ENCODE data around the gene OR5H1. TPM values are rescaled to one million over a fixed set of nuclear protein-coding genes. Genes with fewer than 3 reads are reported as not detected.

The OR5H1 gene
- total RNA-seq, 1 experiment from 2014 or later: not detected

DNA sequence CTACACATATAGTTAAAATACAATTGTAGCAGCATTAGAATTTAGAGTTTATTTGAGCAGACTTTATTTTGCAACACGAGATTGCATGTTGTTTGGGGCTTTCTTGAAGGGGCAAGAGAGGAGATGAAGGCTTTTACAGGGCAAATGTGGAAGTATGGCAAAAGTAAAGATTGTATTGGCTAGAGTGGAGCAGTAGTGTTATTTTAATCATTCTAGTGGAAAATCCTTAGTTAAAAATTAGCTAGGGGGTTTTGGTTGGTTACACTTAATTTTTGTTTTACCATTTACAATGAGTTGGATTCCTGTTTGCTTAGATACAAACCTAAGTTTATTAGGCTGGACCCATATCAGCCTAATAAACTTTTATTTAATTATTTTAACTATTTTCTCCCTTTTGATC lies 40.5 kb downstream of the OR5H1 start:
- BruUV-seq (replicated peaks): no TSS peak
- no peaks in the 10 kb centered on the region for H3K9me3 Mint-ChIP-seq (ENCODE audit: unreplicated experiment)
- no peak overlapping the region for H3K27ac Mint-ChIP-seq (ENCODE audit: low read depth, unreplicated experiment)
- TF ChIP-seq, protein P1, sequence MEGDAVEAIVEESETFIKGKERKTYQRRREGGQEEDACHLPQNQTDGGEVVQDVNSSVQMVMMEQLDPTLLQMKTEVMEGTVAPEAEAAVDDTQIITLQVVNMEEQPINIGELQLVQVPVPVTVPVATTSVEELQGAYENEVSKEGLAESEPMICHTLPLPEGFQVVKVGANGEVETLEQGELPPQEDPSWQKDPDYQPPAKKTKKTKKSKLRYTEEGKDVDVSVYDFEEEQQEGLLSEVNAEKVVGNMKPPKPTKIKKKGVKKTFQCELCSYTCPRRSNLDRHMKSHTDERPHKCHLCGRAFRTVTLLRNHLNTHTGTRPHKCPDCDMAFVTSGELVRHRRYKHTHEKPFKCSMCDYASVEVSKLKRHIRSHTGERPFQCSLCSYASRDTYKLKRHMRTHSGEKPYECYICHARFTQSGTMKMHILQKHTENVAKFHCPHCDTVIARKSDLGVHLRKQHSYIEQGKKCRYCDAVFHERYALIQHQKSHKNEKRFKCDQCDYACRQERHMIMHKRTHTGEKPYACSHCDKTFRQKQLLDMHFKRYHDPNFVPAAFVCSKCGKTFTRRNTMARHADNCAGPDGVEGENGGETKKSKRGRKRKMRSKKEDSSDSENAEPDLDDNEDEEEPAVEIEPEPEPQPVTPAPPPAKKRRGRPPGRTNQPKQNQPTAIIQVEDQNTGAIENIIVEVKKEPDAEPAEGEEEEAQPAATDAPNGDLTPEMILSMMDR (IDR thresholded peaks at IDR 0.05; ENCODE audit: unreplicated experiment): no peak
- POLR2A ChIA-PET: no interaction called here
- CTCF ChIA-PET: no interaction called here
- no peaks in the 10 kb centered on the region for H3K4me1 Mint-ChIP-seq (ENCODE audit: insufficient read depth, unreplicated experiment)
- H3K4me3 Mint-ChIP-seq (ENCODE audit: unreplicated experiment): no peak overlapping the region
- H3K36me3 Mint-ChIP-seq (ENCODE audit: insufficient read depth, unreplicated experiment): peaks cover 6% of the 10 kb centered on the region
- peaks cover 50% of the 10 kb centered on the region for H3K27me3 Mint-ChIP-seq (ENCODE audit: insufficient read depth, unreplicated experiment)
- intact Hi-C loops (cut with micrococcal nuclease): no loop called here
- no peak for DNase-seq (ENCODE audit: unreplicated experiment)

DNA sequence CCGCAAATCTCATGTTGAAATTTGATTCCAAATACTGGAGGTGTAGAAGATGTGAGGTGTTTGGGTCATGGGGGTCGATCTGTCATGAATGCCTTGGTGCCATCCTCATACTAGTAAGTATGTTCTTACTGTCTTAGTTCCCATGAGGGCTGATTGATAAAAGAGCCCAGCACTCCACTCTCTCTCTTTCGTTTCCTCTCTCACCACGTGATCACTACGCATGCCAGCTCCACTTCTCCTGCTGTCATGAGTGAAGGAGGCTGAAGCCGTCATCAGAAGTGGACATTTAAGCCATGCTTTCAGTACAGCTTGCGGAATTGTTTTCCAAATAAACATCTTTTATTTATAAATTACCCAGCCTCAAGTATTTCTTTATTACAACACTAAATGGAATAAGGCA lies 42.1 kb downstream of the OR5H1 start:
- DNase-seq (ENCODE audit: unreplicated experiment): no peak
- ChIA-PET CTCF (no interaction called here), POLR2A (no interaction called here)
- H3K36me3 Mint-ChIP-seq (ENCODE audit: insufficient read depth, unreplicated experiment): peaks cover 6% of the 10 kb centered on the region
- intact Hi-C loops (cut with micrococcal nuclease): no loop called here
- no peaks in the 10 kb centered on the region for H3K4me1 Mint-ChIP-seq (ENCODE audit: insufficient read depth, unreplicated experiment)
- no peak overlapping the region for H3K4me3 Mint-ChIP-seq (ENCODE audit: unreplicated experiment)
- BruUV-seq (replicated peaks): no TSS peak
- no peaks in the 10 kb centered on the region for H3K9me3 Mint-ChIP-seq (ENCODE audit: unreplicated experiment)
- no peak overlapping the region for H3K27ac Mint-ChIP-seq (ENCODE audit: low read depth, unreplicated experiment)
- H3K27me3 Mint-ChIP-seq (ENCODE audit: insufficient read depth, unreplicated experiment): peaks cover 40% of the 10 kb centered on the region
- TF ChIP-seq, protein P1 (IDR thresholded peaks at IDR 0.05; ENCODE audit: unreplicated experiment): no peak

DNA sequence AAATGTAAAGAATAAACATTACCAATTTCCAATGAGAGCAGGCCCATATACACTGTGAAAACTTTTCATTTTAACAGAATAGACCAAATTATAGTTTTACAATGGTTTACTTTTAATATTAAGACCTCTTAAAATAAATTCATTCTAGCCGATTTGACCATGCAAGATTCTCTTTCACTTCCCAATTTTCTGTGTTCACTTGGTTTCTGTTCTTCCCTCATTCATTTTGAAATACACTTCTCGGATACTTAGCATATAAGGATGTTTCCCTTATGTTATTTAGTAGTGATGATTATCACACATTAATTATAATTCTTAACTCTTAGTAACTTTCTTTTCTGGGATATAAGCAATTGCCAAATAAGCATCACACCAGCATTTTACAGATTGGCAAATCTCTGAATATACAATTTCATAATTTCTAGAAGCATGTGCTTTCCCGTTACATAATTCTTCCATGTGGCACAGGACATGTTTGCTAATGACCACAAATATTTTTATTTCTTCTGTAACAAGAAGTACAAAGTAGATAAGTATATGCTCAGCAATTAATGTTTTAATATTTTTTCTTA lies 49.9 kb downstream of the OR5H1 start:
- H3K36me3 Mint-ChIP-seq (ENCODE audit: insufficient read depth, unreplicated experiment): no peaks in the 10 kb centered on the region
- no peaks in the 10 kb centered on the region for H3K4me1 Mint-ChIP-seq (ENCODE audit: insufficient read depth, unreplicated experiment)
- no peak overlapping the region for H3K4me3 Mint-ChIP-seq (ENCODE audit: unreplicated experiment)
- no peaks in the 10 kb centered on the region for H3K9me3 Mint-ChIP-seq (ENCODE audit: unreplicated experiment)
- DNase-seq (ENCODE audit: unreplicated experiment): no peak
- POLR2A ChIA-PET: no interaction called here
- H3K27ac Mint-ChIP-seq (ENCODE audit: low read depth, unreplicated experiment): no peak overlapping the region
- BruUV-seq (replicated peaks): no TSS peak
- TF ChIP-seq, protein P1 (IDR thresholded peaks at IDR 0.05; ENCODE audit: unreplicated experiment): no peak
- intact Hi-C loops (cut with micrococcal nuclease): no loop called here
- CTCF ChIA-PET: no interaction called here
- H3K27me3 Mint-ChIP-seq (ENCODE audit: insufficient read depth, unreplicated experiment): peaks cover 5% of the 10 kb centered on the region

DNA sequence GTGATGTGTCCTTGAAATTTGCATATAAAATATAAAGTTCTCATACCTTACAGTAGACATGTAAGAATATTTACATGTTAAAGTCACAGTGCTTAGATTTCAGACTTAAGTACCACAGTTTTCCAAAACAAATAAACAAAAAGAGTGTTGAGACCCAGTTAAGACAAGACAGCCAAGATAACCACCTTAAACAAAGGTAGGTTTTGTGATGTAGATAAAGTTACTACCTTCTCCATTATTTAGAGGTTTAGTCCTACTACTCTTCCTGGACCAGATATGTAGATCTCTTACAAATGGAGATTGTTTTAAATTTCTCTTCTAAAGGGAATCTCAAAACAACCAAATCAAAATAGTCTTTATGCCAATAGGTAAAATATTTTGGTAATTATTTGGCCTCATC lies 51.7 kb downstream of the OR5H1 start:
- Mint-ChIP-seq H3K9me3 (ENCODE audit: unreplicated experiment) (no peaks in the 10 kb centered on the region), H3K27me3 (ENCODE audit: insufficient read depth, unreplicated experiment) (no peaks in the 10 kb centered on the region), H3K36me3 (ENCODE audit: insufficient read depth, unreplicated experiment) (no peaks in the 10 kb centered on the region), H3K27ac (ENCODE audit: low read depth, unreplicated experiment) (no peak overlapping the region), H3K4me1 (ENCODE audit: insufficient read depth, unreplicated experiment) (no peaks in the 10 kb centered on the region), H3K4me3 (ENCODE audit: unreplicated experiment) (no peak overlapping the region)
- no TSS peak for BruUV-seq (replicated peaks)
- intact Hi-C loops (cut with micrococcal nuclease): no loop called here
- DNase-seq (ENCODE audit: unreplicated experiment): no peak
- POLR2A ChIA-PET: no interaction called here
- TF ChIP-seq, protein P1 (IDR thresholded peaks at IDR 0.05; ENCODE audit: unreplicated experiment): no peak
- CTCF ChIA-PET: no interaction called here

Data from MCF 10A (cell line).